HepG2 (cell line): ENCODE results near the gene PBX2. TPM values are rescaled to one million over a fixed set of nuclear protein-coding genes. Genes with fewer than 3 reads are reported as not detected.
A peak's percentile ranks its signal among the peaks of the same experiment; 100 is the strongest.

Experiments used
- ARID4A ChIP-seq: sonication (generic); formaldehyde crosslinking; IDR thresholded peaks from 2 replicates; pipeline ENCODE4 v1.5.0; 2020; ENCODE audit warnings: mild to moderate bottlenecking, missing genetic modification reagents, borderline replicate concordance
- BORCS8-MEF2B ChIP-seq: sonication (generic); formaldehyde crosslinking; IDR thresholded peaks from 2 replicates; pipeline ENCODE4 v1.8.0; 2022; ENCODE audit warnings: mild to moderate bottlenecking, missing genetic modification reagents
- EED ChIP-seq: sonication (generic); formaldehyde crosslinking; IDR thresholded peaks from 2 replicates; pipeline ENCODE4 v1.5.0; 2020; ENCODE audit warnings: mild to moderate bottlenecking, missing genetic modification reagents
- GLMP ChIP-seq: sonication (generic); formaldehyde crosslinking; IDR thresholded peaks from 2 replicates; pipeline ENCODE4 v1.9.0; 2021; ENCODE audit warnings: missing genetic modification reagents, mild to moderate bottlenecking, borderline replicate concordance
- HDAC1 ChIP-seq: sonication (generic); formaldehyde crosslinking; IDR thresholded peaks from 2 replicates; pipeline ENCODE4 v1.5.1; 2020; ENCODE audit warnings: mild to moderate bottlenecking, missing genetic modification reagents
- HINFP ChIP-seq: sonication (generic); formaldehyde crosslinking; IDR thresholded peaks from 2 replicates; pipeline ENCODE4 v1.4.0; 2020; ENCODE audit warnings: low read depth, mild to moderate bottlenecking, missing genetic modification reagents
- HNF1B ChIP-seq: sonication (generic); formaldehyde crosslinking; IDR thresholded peaks from 2 replicates; pipeline ENCODE4 v1.5.1; 2020; ENCODE audit warnings: mild to moderate bottlenecking, moderate library complexity, missing genetic modification reagents
- MTA1 ChIP-seq: sonication (generic); formaldehyde crosslinking; IDR thresholded peaks from 2 replicates; pipeline ENCODE4 v1.4.0; 2020; ENCODE audit warnings: missing genetic modification reagents, mild to moderate bottlenecking, borderline replicate concordance
- NR2C2 ChIP-seq: sonication (generic); formaldehyde crosslinking; IDR thresholded peaks from 2 replicates; pipeline ENCODE4 v1.4.0; 2020; ENCODE audit warnings: missing genetic modification reagents, mild to moderate bottlenecking, moderate library complexity, borderline replicate concordance
- SIN3B ChIP-seq: fragments of 150-350 bp; IDR thresholded peaks from 2 replicates; pipeline ENCODE4 v1.6.1; 2014; ENCODE audit warnings: low read length
- ZBTB7B ChIP-seq: sonication (generic); formaldehyde crosslinking; IDR thresholded peaks from 2 replicates; pipeline ENCODE4 v1.4.0; 2020; ENCODE audit warnings: missing genetic modification reagents
- ZNF256 ChIP-seq: sonication (generic); formaldehyde crosslinking; conservative IDR thresholded peaks from 2 replicates; pipeline ENCODE4 v1.4.0; 2020; ENCODE audit warnings: missing genetic modification reagents
- ZNF281 ChIP-seq: sonication (generic); formaldehyde crosslinking; IDR thresholded peaks from 2 replicates; pipeline ENCODE4 v1.4.0; 2020; ENCODE audit warnings: missing genetic modification reagents, borderline replicate concordance
- ZNF326 ChIP-seq: sonication (generic); formaldehyde crosslinking; IDR thresholded peaks from 2 replicates; pipeline ENCODE4 v1.4.0; 2020; ENCODE audit warnings: missing genetic modification reagents, borderline replicate concordance
- ZNF432 ChIP-seq: sonication (generic); formaldehyde crosslinking; IDR thresholded peaks from 2 replicates; pipeline ENCODE4 v1.5.0; 2020; ENCODE audit warnings: missing genetic modification reagents, mild to moderate bottlenecking, borderline replicate concordance
- ZNF724P ChIP-seq: sonication (generic); formaldehyde crosslinking; IDR thresholded peaks from 2 replicates; pipeline ENCODE4 v1.8.0; 2022; ENCODE audit warnings: missing genetic modification reagents, borderline replicate concordance
- polyA plus RNA-seq, 8 experiments: library from polyadenylated mRNA; depleted of rRNA in 3 of 8; stranded (reverse) in 7 of 8; unstranded in 1 of 8; fragments of >200 nt; fragmentation: Illumina TruSeq in 4 of 8; extraction: Trizol in 4 of 8; gene quantifications; 2 replicates each; pipeline versions ENCODE4 v1.2.1 to v1.2.3, GENCODE V29; 2011 to 2016; ENCODE audit warnings: low read depth in 4 of 8, missing spikeins in 1 of 8, mixed read lengths in 1 of 8; ENCODE audit not compliant: insufficient read depth in 1 of 8
- total RNA-seq, 5 experiments: library from RNA; depleted of rRNA; stranded (reverse); fragments of >200 nt; fragmentation: Illumina TruSeq; extraction: Trizol; gene quantifications; 2 replicates each; pipeline ENCODE4 v1.2.3, GENCODE V29; 2016; ENCODE audit warnings: low read depth in 1 of 5

The PBX2 gene
- total and polyA plus RNA-seq, 2 of the 13 experiments (the other 11 are each of a cell fraction or from before 2014, with no cell fraction given): 42.3 to 77.8 TPM

- TF ChIP-seq ARID4A (peak; percentile 94), ZNF724P (CRISPR knock-in tag) (no peak; the same call in 1 of the 2 replicates), ZNF326 (CRISPR knock-in tag) (no peak), SIN3B (no peak), HDAC1 (CRISPR knock-in tag) (peak; percentile 86), EED (CRISPR knock-in tag) (peak; percentile 12; the same call in 1 of the 2 replicates), BORCS8-MEF2B (CRISPR knock-in tag) (peak; percentile 87), MTA1 (peak; percentile 46), ZBTB7B (peak; percentile 18; the same call in 1 of the 2 replicates), ZNF432 (CRISPR knock-in tag) (no peak), ZNF256 (peak; percentile 45; the same call in 1 of the 2 replicates), HNF1B (CRISPR knock-in tag) (peak; percentile 60; the same call in 1 of the 2 replicates), ZNF281 (CRISPR knock-in tag) (peak; percentile 91), HINFP (CRISPR knock-in tag) (peak; percentile 92), GLMP (no peak), NR2C2 (CRISPR knock-in tag) (peak; percentile 82)
Measured at GRCh38 chr6:32195902-32196681, 6.1 kb upstream of the PBX2 start (continued).
